HG03175 (cell line): ENCODE measurements around the gene FAT1.

Source experiments
- ATAC-seq: cut with Tn5 transposase; IDR thresholded peaks from one replicate; pipeline ENCODE4 v1.9.1; 2021; ENCODE audit warnings: mild to moderate bottlenecking, moderate library complexity; ENCODE audit not compliant: unreplicated experiment

FAT1 gene

GRCh38 chr4:186752325-186752724 lies 28.7 kb upstream of the FAT1 start:
- ATAC-seq: no peak

GRCh38 chr4:186749611-186750281 lies 26.1 kb upstream of the FAT1 start:
- ATAC-seq: no peak

- no peak for ATAC-seq
Observed at GRCh38 chr4:186746581-186746980, 22.9 kb upstream of the FAT1 start.

- ATAC-seq: no peak
Observed at GRCh38 chr4:186743261-186743660, 19.6 kb upstream of the FAT1 start.

GRCh38 chr4:186740822-186741221 lies 17.2 kb upstream of the FAT1 start:
- no peak for ATAC-seq

GRCh38 chr4:186739802-186740434 lies 16.3 kb upstream of the FAT1 start:
- no peak for ATAC-seq

GRCh38 chr4:186739317-186739716 lies 15.7 kb upstream of the FAT1 start:
- ATAC-seq: no peak

GRCh38 chr4:186738421-186738820 lies 14.8 kb upstream of the FAT1 start:
- no peak for ATAC-seq

- ATAC-seq: no peak
Observed at GRCh38 chr4:186737427-186737826, 13.8 kb upstream of the FAT1 start.

- ATAC-seq: no peak
Observed at GRCh38 chr4:186736466-186736865, 12.8 kb upstream of the FAT1 start.

- ATAC-seq: no peak
Observed at GRCh38 chr4:186734251-186734650, 10.6 kb upstream of the FAT1 start.

GRCh38 chr4:186733778-186734177 lies 10.1 kb upstream of the FAT1 start:
- no peak for ATAC-seq

GRCh38 chr4:186730621-186731020 lies 7.0 kb upstream of the FAT1 start:
- ATAC-seq: no peak

- ATAC-seq: no peak
Observed at GRCh38 chr4:186729856-186730255, 6.2 kb upstream of the FAT1 start.

- no peak for ATAC-seq
Observed at GRCh38 chr4:186728631-186729271, 5.1 kb upstream of the FAT1 start.

GRCh38 chr4:186727977-186728519 lies 4.4 kb upstream of the FAT1 start:
- ATAC-seq: no peak

GRCh38 chr4:186727169-186727976 lies 3.7 kb upstream of the FAT1 start:
- no peak for ATAC-seq

GRCh38 chr4:186726426-186727168 lies 2.9 kb upstream of the FAT1 start:
- no peak for ATAC-seq

GRCh38 chr4:186725469-186726425 lies 2.1 kb upstream of the FAT1 start:
- ATAC-seq: no peak
